Stimulated activated CD4-positive, alpha-beta T cell treated with anti-CD3 and anti-CD28 coated beads, Interleukin-4, amount 100 ng/mL, for 4 hours (primary cell): Measurements from ENCODE around the gene DCK.

Source experiments
- DNase-seq, 2 experiments: peaks; one replicate each; pipeline ENCODE4 v3.0.0-alpha.2; 2020

The DCK gene

DNA sequence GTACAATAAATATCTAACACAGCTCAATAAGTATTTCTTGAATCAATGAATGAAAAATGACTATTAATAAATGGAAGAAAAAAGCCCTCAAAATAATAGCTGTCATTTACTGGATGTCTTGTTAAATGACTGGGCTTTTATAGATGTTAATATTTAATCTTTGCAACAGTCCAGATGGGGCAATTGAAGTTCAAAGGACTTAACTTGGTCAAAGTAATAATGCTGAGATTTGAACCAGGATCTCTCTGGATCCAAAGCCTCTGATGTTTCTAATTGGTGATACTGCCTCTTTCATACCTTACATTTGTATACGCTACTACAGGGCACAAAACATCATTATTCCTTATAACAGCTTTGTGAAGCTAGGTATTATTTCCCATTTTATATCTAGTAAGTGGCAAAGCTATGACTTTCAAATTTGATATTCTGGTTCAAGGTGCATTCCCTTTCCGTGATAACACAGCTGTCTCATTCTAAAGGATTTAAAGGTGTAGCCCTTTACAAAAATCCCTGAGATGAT is 72.6 kb downstream of the DCK start:
- DNase-seq = no peak

DNA sequence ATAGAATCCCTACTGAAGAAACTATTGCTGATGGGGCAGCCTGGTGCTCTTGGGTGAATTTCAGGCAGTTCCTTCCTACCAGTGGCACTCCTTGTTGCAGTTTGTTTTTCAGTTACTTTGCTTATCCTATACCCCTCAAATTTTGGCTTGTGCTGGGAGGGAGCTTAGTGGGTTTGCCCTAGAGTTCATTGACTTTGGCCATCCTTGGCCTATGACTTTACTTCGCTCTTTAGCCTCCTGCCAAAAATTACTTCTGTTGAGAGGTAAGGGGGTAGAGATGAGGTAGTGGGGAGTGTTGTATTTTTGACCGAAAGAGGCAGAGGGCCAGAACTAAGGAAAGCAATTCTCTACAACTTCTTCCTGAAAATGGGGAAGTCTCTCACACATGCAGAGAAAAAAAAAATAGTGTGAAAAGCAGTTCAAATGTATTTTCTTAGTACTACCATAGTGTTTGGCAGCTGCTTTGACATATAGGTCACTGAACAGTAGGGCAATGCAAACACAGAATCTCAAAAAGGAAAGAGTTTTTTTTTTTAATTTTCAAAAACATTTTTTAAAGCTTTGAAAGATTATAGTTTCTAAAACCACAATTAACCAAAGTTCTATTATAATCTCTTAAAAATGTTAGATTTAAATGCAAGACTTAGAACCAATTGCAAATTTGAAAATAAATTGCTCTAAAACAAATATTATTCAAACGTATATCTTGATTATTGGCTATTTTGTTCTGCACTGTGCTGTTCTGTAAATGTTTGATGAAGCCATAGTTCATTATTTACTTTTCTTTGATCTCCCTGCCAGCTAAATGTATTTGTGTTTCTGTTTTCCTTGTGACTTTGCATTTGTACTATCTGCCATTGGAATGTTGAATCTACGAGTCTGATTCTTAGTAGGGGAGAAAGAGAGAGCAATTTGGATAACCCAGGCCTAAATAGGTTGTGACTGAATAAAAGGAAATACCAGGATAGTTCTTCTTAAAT is 73.6 kb downstream of the DCK start:
- DNase-seq = no peak

DNA sequence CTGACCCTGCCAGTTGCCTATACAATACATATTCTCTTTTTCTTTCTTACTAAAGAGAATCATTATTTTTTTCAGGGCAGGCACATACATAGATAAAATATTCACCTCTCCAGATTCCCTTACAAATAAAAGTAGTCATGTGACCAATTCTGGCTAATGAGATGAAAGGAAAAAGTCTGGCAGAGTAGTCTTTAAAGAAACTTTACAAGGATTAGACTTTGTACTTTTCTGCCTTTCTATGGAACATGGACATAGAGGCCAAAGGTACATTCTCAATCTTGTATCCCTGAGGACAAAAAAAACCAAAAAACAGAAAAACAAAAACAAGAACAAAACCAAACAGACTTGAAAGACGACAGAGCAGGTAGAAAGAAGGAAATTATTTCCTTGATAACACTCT is 75.6 kb downstream of the DCK start:
- DNase-seq = no peak

DNA sequence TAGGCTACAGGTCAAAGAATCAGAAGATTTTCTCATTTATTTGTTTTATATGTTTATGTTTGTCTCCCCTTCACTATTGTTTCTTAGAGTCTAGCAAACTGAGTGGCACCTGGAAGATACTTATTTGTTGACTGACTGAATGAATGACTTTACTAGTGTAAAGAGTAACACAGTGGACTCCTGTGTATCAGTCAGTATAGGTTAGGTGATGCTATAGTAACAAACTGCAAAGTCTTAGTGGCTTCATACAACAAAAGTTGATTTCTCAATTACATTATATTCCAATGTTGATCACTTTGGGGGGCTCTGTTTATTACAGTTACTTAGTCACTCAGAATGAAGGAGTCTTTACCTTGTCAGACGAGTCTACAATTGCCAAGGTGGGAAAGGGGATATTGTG is 76.6 kb downstream of the DCK start:
- DNase-seq = no peak

DNA sequence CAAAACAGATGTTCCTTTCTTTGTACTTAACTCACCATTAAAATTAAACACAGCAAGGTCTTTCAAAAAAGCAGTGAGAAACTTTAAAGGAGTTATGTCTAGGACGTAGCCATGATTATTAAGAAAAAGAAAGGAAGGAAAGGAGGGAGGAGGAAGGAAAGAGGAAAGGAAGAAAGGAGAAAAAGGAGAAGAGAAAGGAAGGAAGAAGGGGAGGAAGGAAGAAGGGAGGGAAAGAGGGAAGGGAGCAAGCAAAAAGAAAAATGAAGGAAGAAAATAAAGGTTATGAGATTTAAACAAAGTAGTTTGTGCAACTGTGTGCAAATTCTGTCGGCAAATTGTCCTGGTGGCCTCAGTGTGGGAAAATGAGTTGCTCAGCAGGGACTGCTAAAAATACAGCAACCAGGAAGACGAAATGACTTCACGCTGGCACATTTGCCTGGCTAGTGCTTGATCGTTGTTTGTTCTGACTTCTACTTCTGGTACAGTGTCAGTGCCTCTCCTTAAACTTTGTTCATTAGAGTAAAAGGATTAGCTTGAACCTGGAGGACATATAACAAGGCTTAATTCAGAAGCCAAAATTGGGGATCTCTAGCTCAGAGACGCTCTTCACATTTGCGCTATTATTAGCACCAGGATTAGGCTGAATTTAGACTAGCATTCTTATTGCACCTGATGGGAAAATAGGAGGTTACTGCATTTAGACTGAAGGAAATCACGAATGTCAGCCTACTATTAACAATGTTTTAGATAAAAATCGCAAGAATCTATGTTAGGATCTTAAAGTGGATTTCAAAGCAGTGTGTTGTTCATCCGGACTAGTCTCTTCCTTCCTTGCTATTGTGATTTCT is 81.2 kb downstream of the DCK start:
- DNase-seq = no peak
